Choroid plexus epithelial cell (primary cell): ENCODE results near the gene TMEM120B.
A peak's percentile ranks its signal among the peaks of the same experiment; 100 is the strongest.

ENCODE experiments used
- DNase-seq: peaks from one replicate; pipeline ENCODE4 v3.0.0-alpha.2; 2010; ENCODE audit warnings: low read depth
- H3K4me3 ChIP-seq: 2 replicates; pipeline ENCODE4 v1.5.1; 2011; ENCODE audit warnings: low read depth, mild to moderate bottlenecking, control low read depth, low read length, moderate library complexity
- CTCF ChIP-seq: conservative IDR thresholded peaks from 2 replicates; pipeline ENCODE4 v1.5.1; 2011; ENCODE audit warnings: low read depth, mild to moderate bottlenecking, control low read depth, inconsistent platforms, low read length, moderate library complexity

TMEM120B gene

DNA sequence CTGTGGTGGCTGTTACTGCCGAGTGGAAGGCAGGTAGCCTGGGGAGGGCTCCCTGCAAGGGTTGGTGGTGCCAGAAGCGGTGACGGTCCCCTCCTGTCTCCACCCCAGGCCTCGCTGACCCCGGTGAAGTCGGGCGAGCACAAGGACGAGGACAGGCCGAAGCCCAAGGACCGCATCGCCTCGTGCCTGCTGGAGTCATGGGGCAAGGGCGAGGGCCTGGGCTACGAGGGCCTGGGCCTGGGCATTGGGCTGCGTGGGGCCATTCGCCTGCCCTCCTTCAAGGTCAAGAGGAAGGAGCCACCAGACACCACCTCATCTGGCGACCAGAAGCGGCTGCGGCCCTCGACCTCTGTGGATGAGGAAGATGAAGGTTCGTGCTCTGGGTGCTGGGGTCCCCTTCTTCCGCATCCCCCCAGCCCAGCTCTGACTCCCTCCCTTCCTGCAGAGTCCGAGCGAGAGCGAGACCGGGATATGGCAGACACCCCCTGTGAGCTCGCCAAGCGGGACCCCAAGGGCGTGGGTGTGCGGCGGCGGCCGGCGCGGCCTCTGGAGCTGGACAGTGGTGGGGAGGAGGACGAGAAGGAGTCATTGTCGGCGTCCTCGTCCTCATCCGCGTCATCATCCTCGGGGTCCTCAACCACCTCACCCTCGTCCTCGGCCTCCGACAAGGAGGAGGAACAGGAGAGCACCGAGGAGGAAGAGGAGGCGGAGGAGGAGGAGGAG, 104.5 kb downstream of the TMEM120B start:
- no peak for DNase-seq
- no peak overlapping the region for H3K4me3 ChIP-seq
- TF ChIP-seq CTCF: no peak

- no peak for DNase-seq
- H3K4me3 ChIP-seq: no peak overlapping the region
- no peak for TF ChIP-seq CTCF
Observed at GRCh38 chr12:121817648-121818043, 105.1 kb downstream of the TMEM120B start.

- no peak for DNase-seq
- no peak for TF ChIP-seq CTCF
- no peak overlapping the region for H3K4me3 ChIP-seq
Observed at GRCh38 chr12:121819212-121819949, 106.8 kb downstream of the TMEM120B start.

- DNase-seq: no peak
- no peak overlapping the region for H3K4me3 ChIP-seq
- TF ChIP-seq CTCF: no peak
Observed at GRCh38 chr12:121820056-121820455, 107.5 kb downstream of the TMEM120B start.

DNA sequence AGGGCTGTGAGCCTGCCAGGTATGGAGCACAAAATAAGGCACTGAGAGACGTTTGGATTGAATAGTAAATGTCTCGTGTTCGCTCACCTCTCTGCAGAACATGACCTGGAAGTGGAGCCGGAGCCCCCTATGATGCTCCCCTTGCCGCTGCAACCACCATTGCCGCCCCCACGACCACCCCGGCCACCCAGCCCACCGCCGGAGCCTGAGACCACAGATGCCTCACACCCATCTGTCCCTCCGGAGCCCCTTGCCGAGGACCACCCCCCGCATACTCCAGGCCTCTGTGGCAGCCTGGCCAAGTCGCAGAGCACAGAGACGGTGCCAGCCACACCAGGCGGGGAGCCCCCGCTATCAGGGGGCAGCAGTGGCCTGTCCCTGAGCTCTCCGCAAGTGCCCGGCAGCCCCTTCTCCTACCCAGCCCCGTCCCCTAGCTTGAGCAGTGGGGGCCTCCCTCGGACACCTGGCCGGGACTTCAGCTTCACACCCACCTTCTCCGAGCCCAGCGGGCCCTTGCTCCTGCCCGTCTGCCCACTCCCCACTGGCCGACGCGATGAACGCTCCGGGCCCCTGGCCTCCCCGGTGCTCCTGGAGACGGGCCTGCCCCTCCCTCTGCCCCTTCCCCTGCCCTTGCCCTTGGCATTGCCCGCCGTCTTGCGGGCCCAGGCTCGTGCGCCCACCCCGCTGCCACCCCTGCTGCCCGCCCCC, 110.0 kb downstream of the TMEM120B start:
- TF ChIP-seq CTCF: no peak
- H3K4me3 ChIP-seq: no peak overlapping the region
- DNase-seq: no peak

GRCh38 chr12:121823101-121823726, 110.7 kb downstream of the TMEM120B start:
- TF ChIP-seq CTCF: peak; percentile 34
- DNase-seq: no peak
- no peak overlapping the region for H3K4me3 ChIP-seq
